ENCODE data around the gene TEAD1.

TEAD1 gene

DNA sequence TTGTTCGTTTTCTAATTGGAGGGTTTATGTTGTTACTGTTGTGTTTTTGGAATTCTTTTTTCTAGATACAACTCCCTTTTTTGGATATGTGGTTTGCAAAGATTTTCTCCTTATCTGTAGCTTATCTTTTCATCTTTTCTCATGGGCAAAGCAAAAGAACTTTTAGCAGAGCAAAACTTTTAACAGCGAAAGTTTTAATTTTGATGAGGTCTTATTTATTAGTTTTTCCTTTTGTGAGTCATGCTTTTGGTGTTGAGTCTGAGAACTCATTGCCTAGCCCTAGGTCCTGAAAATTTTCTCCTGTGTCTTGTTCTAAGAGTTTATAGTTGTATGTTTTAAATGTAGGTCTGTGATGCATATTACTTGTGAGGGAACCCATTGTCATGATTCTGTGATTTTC lies 99.4 kb downstream of the TEAD1 start:
- no peak for DNase-seq (ENCODE audit: low read depth)
- TF ChIP-seq, protein P1, sequence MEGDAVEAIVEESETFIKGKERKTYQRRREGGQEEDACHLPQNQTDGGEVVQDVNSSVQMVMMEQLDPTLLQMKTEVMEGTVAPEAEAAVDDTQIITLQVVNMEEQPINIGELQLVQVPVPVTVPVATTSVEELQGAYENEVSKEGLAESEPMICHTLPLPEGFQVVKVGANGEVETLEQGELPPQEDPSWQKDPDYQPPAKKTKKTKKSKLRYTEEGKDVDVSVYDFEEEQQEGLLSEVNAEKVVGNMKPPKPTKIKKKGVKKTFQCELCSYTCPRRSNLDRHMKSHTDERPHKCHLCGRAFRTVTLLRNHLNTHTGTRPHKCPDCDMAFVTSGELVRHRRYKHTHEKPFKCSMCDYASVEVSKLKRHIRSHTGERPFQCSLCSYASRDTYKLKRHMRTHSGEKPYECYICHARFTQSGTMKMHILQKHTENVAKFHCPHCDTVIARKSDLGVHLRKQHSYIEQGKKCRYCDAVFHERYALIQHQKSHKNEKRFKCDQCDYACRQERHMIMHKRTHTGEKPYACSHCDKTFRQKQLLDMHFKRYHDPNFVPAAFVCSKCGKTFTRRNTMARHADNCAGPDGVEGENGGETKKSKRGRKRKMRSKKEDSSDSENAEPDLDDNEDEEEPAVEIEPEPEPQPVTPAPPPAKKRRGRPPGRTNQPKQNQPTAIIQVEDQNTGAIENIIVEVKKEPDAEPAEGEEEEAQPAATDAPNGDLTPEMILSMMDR (conservative IDR thresholded peaks at IDR 0.05; ENCODE audit: low read length) = no peak

DNA sequence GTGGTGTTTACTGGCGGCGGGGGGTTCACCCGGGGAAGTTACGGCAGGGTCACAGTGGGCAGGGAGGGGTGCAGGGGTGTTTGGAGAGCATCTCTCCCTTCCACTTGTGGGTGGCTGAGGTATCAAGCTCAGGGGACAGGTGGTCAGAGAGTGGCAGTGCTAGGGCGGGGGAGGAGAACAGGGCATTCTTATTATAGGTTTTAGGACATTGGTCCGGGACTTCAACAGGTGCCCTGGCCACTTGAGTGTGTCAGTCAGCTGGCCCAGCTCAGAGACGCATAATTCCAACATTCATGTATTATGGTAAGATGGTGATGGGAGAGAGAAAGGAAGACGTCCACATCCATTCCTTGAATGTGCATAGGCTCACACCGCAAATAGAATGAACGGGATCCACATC lies 101.7 kb downstream of the TEAD1 start:
- TF ChIP-seq, protein P1 (conservative IDR thresholded peaks at IDR 0.05; ENCODE audit: low read length) = no peak
- H3K4me3 ChIP-seq (ENCODE audit: low read length) = no peak overlapping the region
- DNase-seq (ENCODE audit: low read depth) = no peak

More for the DNA sequence above, 99.4 kb downstream of the TEAD1 start:
- no peak overlapping the region for H3K4me3 ChIP-seq (ENCODE audit: low read length)

DNA sequence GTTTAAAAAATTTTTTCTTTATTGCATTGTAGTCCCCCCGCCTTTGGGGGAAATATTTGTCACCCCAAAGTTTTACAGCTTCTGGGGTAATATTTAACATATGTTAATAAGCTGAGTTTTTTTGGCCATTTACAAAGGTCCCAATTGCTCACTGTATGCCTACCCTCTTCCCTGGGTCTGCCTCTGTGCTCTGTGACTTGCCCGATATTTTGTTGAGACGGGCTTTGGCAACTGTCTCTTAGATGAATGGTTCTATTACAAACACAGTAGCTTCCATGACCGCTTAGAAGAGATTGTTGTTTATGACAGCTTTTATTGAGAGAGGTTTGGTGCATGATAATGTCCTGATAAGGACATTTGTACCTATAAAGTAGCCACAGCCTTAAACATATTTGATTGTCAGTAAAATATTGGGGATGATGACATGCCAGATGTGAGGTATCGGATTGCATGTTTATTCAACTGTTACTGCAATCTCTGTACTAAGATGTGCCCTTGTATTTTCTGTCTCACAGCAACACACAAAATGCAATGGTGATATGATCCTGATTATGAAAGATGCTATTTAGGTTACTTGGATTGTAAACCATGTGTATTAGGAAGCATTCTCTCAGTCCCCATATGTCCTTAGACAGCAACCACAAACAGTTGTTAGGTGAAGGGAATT lies 103.1 kb downstream of the TEAD1 start:
- TF ChIP-seq, protein P1 (conservative IDR thresholded peaks at IDR 0.05; ENCODE audit: low read length) = no peak
- peak; percentile 84 for DNase-seq (ENCODE audit: low read depth)

DNA sequence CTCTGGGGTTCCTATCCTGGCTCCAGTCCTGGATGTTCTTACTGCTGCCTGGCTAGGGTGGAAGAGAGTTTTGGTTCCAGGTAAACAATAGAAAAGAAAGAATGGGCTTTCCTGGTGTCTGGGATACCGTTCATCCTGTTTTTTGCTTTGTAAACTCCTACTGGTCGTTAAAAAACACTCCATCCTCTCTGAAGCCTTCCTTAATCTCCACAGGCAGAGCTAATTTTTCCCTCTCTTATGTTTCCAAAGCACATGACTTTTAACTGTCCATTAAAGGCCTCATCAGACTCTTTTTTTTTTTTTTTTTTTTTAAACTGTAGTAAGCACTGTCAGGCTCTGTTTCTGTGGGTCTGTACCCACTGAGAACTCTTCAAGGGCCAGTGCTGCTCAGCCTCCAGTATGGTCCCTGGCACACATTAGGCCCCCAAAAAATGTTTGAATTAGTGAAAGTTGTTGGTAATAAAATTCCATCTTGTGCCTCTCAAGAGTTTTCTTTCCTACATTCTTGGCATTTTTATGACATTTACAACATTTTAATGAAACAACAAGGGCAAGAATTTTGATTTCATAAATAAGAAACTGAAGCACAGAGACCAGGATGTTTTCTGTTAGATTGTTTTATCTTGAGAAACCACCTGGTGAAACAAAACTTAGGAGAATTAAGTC lies 104.2 kb downstream of the TEAD1 start:
- peak; percentile 53 for DNase-seq (ENCODE audit: low read depth)
- TF ChIP-seq, protein P1 (conservative IDR thresholded peaks at IDR 0.05; ENCODE audit: low read length) = no peak

More for the DNA sequence above, 103.1 kb downstream of the TEAD1 start:
- H3K4me3 ChIP-seq (ENCODE audit: low read length) = no peak overlapping the region

DNA sequence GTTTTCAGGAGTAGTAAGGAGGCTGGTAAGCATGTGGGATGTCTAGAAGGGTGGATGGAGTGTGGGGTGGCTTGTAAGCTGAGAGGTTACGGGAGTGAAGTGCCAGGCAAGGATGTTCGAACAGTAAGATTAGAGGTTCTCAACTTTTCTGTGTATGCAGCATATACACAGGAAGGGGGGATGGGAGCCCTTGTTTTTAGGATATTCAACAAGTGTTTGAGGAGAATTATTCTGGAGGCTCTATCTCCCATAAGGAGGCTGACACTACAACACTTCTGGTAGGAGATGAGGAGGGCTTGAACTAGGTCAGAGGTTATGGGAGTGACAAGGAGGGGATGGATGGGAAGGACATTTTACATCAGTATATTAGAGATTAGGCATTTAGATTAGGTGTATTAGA lies 109.5 kb downstream of the TEAD1 start:
- no peak for DNase-seq (ENCODE audit: low read depth)
- H3K4me3 ChIP-seq (ENCODE audit: low read length) = no peak overlapping the region
- TF ChIP-seq, protein P1 (conservative IDR thresholded peaks at IDR 0.05; ENCODE audit: low read length) = no peak

More for the DNA sequence above, 104.2 kb downstream of the TEAD1 start:
- no peak overlapping the region for H3K4me3 ChIP-seq (ENCODE audit: low read length)

DNA sequence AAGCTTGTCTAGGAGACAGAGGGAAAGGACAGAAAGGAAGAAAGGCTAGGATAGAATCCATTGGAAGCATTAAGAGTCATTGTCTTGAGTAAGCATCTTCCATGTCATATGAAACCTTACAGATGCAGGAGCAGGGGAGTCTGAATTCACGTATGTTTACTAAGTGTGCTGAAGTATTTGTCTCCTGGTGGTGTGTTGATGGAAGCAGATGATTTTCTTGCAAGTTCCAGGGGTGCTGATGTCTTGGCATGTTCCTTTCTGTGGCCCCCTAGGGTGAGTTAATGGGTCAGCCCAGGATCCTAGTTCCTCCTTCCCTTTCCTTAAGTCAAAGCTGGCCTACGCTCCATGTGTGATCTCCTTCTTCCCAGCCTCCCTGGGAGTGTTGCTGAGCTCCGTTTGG lies 110.2 kb downstream of the TEAD1 start:
- H3K4me3 ChIP-seq (ENCODE audit: low read length) = no peak overlapping the region
- TF ChIP-seq, protein P1 (conservative IDR thresholded peaks at IDR 0.05; ENCODE audit: low read length) = no peak
- DNase-seq (ENCODE audit: low read depth) = no peak

DNA sequence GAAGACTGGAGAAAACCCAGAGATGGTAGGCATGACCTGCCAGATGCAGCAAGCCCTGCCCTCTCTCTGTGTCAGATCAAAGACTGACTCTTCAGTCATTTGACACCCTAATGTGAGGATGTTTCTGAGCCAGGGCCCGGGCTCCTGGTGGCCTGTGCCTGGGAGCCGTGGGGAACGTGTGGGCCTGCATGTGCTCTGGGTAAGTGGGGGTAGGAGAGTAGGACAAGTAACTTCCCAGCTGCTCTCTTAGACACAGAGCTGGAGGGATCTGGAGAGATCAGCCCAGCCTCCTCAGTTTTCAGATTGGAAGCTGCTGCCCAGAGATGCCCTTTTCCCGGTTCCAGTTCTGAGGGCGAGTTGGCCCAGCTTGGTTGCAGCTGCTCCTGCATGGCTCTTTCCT lies 110.8 kb downstream of the TEAD1 start:
- DNase-seq (ENCODE audit: low read depth) = no peak
- H3K4me3 ChIP-seq (ENCODE audit: low read length) = no peak overlapping the region
- TF ChIP-seq, protein P1 (conservative IDR thresholded peaks at IDR 0.05; ENCODE audit: low read length) = no peak

All from AG10803 (cell line).